Astrocyte of the hippocampus (primary cell): Measurements from ENCODE around the gene ABTB1.

ENCODE experiments used
- DNase-seq: peaks from one replicate; pipeline ENCODE4 v3.0.0; 2011; ENCODE audit warnings: low read depth, low spot score

The ABTB1 gene

DNA sequence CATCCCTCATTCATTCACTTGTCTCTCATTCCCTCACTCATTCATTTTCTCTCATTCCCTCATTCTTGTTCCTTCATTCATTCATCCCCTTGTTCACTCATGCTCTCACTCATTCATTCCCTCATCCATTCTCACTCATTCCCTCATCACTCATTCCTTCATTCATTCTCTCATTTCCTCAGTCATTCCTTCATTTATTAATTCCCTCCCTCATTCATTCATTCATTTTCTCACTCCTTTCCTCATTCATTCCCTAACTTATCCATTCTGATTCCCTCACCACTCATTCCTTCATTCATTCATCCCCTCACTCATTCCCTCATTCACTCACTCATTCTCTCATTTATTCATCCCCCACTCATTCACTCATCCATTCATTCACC is 13.8 kb downstream of the ABTB1 start:
- no peak for DNase-seq

DNA sequence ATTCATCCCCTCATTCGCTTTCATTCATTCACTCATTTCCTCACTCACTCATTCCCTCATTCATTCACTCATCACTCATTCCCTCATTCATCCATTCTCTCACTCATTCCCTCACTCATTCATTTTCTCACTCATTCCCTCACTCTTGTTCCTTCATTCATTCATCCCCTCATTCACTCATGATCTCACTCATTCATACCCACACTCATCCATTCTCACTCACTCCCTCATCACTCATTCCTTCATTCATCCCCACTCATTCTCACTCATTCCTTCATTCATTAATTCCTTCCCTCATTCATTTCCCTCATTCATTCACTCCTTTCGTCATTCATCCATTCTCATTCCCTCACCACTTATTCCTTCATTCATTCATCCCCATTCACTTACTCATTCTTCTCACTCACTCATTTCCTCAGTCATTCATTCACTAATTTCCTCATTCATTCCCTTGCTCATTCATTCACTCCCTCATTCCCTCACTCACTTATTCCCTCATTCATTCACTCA is 14.5 kb downstream of the ABTB1 start:
- no peak for DNase-seq

DNA sequence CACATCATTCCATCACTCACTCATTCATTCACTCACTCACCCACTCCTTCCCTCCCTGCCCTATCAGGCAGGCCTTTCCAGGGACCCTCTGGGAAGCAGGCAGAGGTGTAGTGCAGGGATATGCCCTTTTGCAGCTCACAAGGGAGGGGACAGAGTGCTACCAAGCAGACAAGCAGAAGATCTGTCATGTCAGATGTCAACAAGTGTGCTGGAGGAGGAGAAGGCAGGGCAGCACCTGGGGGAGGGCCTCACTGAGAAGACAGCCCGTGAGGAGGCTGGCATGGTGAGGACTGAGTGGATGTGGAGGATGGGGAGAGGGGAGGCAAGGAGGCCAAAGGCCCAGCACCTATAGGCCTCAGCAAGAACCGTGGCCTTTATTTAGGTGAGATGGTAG is 15.3 kb downstream of the ABTB1 start:
- no peak for DNase-seq

DNA sequence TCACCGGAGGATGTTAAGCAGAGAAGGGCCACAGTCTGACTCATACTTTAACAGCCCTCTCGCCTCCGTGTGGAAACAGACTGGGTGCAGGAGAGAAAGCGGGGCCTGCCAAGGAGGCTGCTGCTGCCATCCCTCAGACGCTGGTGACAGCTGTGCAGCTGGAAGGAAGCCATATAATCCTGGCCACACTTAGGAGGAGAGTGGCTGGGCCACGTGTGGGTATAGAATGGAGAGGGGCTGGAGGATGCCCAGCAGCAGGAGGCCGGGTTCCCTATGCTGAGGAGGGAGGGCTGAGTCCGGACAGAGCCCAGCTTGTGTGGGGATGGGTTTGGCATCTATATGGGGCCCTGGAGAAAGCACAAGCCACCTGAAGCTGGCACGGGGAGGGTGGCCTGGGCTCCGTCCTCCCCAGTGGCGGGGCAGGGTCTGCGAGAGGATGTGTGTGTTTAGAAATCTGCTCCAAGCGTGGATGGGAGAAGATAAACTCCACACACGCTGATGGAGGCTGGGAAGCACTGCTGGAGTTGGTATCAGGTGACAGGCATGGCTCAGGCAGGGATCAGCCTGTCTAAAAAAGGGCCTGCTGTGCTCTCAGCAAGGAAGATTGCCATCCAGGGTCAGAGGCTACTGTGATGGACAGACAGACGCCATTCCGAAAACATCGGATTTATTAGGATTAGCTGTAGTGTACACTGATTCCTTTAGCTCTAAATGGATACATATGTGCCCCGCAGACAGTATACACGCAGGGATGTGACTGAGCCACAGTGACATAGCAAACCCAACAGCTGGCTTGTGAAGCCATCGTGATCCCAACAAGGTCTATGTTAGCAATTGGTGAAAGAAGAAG is 15.9 kb downstream of the ABTB1 start:
- DNase-seq = peak; percentile 53

DNA sequence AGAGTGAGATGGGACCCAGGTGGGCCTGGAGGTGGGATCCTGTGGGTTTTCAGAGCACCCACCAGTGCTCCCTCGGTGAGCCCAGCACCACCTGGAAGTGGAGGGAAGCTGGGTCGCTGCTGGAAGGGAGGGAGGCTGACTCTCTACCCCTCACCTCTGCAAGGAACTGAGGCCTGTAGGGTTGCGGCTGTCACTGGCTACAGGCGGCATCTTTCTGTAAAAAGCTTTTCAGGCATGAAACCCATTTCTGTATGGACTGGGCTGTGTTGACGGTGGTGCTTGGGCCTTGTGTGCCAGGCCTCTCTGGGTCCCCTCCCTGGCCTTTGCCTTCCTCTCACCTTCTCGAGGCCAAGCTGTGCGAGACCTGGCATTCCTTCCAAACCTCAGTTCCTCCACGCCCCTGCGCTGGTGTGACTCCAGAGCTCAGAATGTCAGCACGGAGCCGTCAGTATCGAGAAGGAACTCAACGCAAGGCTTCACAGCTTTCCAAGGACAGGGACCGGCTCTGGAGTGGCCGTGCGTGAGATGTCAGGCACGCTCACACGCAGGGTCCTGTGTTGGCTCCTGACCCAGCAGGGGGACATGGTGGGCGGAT is 16.6 kb downstream of the ABTB1 start:
- DNase-seq = no peak

DNA sequence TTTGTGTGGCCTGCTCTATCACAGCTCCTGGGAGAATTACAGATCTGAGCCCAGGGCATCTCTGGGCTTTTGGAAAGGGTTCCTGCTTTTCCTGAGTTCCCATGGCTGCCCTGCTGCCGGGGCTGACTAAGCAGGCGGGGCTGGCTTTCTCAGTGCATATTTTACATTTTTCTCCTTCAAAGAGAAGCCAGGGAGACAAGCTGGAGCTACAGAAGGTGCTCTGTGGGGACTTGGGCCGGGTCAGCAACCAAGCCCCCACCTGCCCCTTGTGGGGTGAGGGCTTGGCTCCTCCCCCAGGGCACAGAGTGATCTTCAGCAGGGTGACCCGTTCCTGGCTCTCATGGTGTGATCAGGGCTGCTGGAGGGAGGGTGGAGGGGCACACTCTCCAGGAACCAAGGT is 17.4 kb downstream of the ABTB1 start:
- DNase-seq = peak; percentile 91

DNA sequence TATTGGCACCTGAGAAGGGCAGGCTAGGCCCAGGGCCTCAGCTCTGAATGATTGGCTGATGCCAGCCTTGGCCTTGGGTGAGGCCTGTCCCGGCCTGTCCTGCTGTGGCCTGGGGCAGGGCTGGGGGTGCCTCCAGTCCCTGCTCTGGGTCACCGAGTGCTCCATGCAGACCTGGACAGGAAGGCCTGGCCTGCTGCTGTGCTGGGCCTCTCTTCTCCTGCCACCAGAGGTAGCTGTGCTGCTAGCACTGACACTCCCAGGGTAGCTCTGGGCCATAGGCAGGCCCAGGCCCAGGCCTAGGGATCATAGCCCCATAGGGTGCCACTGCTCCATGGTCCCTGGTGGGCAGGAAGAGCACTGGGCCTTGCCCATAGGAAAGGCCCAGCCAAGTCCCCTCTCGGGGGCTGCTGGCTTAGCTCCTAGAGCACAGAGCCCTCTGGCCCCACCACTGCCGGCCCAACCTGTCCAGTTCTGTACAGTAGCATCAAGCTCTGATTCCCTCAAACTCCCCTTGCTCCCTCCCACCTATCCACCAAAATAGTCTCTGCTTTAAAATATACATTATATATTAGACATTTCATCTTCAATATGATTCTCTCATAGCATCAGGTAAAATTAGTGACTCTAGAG is 18.2 kb downstream of the ABTB1 start:
- DNase-seq = peak; percentile 80

DNA sequence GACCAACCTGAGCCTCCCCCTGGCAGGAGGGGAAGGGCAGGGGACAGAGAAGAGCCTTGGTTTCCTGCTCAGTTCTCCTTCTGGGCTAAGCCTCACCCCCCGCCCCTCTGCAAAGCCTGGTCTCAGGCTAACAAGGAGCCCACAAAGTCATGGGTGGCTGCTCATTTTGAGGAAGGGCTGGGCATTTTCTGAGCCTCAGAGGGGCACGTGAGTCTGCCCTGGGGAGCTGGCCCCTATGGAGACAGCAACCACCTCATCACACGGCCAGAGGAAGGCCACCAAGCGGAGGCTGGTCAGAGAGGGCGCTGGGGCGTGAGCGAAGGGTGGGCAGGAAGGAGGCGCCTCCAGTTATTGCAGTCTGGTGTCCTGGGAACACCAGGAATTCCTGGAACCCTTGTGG is 18.7 kb downstream of the ABTB1 start:
- no peak for DNase-seq

DNA sequence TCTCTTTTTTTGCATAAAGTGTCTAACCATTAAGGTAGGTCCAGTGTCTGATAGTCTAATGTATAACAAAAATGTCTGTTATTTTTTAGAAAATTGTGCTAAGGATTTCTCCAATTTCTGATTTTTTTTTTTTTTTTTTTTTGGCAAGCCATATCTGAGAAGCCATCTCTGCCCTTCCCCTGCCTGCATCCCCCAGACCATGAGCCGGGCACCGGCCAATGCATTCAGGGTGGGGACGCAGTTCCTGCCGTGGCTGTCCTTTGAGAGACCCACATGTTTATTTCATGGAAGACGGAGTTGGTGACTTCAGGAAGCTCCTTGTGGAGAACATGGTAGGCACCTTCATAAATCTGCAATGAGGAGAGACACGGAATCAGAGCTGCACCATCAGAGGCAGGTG is 19.2 kb downstream of the ABTB1 start:
- DNase-seq = no peak

DNA sequence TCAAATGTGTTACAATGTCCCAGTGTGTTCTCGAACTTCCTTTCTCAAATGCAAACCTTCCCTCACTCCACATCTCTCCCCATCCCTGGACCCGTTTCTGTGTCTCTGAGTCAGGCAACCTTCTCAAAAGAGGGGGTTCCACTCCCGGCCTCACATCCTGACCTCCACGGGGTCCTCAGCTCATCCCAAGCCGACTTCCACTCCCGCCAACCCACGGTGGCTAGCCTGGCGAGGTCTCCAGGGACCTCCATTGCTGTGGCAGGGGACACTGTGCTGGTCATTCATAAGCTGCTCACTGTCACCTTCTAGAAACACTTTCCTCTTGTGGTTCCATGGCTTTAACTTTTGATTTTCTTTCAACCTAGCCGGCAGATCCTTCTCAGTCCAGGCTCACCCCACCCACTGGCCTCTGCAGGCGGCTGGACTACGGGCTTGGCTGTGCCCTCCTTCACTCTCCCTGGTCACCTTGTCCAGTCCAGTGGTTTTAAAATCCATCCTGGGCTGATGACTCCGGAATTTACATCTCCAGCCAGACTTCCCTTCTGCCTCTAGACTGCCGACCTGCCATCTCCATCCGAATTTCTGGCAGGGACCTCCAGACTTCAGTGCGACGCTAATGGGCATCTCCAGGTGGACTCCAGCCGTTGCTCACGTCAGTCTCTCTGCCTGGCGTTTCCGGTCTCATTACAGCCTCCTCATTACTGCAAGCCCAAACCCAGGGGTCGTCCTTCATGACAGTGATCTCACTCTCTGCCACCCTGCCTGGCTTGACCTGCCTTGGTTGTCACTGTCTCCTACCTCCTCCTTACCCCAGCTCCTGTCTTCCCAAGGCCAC is 20.0 kb downstream of the ABTB1 start:
- no peak for DNase-seq

DNA sequence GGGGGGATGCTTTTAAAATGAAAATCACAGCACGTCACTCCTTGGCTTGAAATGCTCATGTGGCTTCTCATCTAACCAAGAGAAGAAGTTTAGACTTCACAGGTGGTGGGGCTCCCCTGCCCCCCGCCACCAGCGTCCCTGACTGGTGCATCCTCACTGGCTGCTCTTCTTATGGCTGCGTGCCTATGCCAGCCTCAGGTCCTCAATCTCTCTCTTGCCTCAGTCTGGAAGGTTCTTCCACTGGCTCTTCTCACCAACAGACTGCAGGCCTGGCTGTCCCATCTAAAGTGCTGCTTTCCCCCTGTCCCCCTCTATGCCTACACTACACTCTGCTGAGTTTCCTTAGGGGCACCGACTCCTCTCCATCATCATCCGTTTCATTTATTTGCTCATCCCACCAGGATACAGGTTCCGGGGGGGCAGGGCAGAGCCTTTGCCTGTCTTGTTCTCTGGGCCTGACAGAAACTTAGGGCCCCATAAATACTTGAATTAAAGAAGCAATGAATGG is 20.6 kb downstream of the ABTB1 start:
- DNase-seq = no peak

DNA sequence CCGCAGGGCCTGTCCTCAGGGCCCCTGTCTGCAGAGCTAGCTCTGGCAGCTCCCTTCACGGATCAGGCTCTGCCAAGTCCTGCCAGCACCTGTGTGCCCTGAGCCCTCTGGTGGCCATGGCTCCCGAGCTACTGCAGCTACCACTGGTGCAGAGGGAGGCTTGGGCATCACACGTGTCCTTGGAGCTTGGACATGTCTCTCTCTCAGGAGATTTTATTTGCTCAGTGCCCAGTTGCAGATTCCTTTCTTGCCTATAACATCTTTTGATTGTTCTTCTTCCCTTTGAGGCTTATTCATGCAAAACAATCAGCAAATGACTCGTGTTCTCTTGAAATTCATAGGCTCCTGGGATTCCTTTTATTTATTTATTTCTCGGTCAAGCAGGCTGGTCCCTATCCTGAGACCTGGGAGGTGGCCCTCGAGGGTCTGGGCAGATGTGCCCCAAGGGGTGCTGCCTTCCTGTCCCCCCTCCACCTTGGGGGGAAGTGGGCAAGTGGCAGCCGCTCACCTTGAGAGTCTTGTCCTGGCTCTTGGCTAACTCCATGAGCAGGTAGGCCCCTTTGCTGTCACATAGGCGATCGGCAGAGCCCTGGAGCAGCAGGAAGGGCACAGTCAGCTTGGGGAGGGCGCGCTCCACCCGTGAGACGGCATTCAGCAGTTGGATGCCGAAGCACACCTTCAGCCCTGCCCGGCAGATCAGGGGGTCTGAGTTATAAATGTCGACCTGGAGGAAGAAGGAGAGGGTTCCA is 21.9 kb downstream of the ABTB1 start:
- DNase-seq = peak; percentile 75

DNA sequence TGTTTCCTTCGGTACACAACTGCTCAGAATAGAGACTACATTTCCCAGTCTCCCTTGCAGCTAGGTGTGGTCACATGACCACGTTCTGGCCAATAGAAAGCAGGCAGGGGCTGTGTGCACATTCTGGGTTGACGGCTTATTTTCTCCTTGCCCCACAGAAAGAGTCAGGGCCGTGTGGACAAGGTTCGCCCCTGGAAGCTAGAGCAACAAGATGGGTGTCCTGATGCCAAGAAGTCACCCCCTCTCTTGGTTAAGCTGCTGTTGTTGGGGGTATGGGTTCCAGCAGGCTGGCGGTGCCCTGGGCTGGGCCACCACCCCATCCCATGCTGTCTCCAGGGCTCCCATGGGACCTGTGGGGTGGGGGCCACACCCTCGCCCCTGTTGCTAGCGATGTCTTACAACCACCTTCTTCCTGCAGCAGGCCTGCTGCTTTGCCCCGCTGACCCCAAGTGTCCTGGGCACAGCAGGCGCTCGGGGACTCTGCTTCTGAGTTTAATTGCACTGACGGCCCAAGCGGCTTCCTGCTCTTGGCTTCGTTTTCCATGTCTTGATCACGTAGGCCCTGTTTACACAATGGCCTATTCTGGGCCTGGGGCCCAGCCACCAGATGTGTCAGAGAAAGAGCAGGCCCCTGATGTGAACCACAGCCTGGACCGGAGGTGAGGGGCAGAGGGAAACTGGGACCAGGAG is 24.9 kb downstream of the ABTB1 start:
- DNase-seq = peak; percentile 84

DNA sequence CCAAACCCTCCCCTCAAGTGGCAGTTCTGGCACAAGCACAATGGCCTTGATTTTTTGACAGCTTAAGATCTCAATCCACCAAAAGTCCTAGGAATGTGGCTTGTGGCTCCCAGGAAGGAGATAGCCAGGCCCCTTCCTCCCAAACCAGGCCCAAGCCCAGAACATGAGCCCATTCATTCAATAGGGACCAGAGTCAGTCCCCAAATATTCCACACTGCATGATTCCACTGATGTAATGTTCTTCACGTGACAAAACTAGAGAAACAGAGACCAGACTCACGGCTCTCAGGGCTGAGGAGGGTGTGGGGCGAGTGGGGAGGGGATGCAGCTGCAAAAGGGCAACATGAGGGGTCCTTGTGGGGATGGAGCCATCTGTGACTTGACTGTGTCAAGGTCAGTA is 25.5 kb downstream of the ABTB1 start:
- DNase-seq = no peak

DNA sequence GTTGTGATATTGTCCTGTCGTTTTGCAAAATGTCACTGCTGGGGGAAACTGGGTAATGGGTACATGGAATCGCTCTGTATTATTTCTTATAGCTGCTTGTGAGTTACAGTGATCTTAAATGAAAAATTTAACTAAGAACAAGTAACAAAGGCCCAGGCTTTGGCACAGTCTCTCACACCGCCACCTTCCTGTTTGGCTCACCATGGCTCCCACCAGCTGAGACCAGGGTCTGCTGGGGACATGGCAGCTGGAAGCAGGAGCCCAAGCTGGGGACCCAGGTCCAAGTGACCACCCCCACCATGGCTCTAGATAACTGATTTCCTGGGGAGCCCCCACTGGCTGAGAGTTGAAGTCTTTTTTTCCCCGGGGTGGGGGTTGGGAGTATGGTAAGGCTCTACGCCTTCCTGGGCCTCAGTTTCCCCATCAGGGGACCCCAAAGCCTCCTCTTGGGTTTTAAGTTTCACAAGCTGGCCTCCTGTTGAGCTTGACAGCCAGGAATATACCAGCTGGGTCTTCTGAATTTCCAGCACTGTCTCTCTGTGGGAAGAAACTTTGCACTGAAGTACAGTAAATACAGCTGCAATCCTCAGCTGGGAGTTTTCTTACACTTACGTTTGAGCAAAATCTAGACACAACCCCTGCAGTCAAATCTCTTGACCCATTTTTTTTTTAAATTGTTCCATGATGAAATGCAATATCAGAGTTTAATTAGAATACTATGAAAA is 26.1 kb downstream of the ABTB1 start:
- no peak for DNase-seq

DNA sequence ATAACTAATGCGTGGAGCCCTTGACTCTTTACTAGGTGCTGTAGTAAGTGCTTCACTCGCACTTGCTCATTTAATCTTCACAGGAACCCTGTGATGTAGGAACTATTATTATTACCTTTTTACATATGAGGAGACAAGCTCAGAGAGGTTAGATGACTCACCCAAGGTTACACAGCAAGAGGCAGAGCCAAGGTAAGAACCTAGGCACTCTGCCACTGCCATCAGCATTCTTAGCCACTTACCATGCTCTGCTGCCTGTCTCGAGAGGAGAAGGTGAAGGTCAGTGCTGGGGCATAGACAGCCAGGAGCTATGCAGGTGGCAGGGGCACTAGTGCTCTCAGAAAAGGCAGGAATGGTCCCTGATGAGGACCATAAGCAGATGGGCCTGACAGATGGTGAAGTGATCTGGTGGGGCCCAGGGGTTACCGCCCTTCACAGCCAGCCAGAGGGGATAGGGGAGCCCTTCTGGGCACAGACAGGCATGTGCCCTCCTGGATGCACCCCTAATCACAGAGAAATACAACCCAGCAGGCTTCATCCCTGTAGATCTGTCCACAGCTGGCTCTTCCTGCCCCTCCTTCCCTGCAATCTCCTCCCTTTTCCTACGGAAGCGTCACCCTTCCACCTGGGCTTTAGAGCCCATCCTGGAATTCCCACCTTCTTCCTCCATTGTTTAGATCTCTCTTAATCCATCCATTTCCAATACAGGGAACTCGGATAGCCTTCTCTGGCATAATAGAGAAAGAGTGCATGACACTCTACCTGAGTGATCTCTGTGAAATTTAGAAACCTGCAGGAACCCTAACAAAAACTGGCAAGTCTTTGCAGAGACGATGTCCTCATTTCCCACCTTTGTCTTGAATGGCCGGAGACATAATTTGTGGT is 26.9 kb downstream of the ABTB1 start:
- DNase-seq = no peak

DNA sequence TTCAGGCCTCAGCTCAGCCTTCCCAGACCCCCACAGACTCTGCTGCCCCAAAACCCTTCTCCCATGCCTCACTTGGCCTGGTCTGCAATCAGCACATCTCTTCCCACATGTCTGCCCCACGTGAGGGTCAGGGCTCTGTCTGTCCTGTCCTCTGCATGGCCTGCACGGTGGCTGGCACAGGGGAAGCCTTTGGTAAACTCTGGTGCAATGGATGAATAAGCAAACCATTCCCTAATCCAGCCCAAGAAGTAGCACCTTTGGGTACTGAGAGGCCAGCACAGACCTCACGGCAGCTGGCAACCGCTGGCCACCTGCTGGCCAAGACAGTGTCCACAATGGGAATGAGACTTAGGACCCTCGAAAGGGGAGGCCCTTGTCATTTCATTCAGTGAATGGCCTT is 27.7 kb downstream of the ABTB1 start:
- DNase-seq = no peak

DNA sequence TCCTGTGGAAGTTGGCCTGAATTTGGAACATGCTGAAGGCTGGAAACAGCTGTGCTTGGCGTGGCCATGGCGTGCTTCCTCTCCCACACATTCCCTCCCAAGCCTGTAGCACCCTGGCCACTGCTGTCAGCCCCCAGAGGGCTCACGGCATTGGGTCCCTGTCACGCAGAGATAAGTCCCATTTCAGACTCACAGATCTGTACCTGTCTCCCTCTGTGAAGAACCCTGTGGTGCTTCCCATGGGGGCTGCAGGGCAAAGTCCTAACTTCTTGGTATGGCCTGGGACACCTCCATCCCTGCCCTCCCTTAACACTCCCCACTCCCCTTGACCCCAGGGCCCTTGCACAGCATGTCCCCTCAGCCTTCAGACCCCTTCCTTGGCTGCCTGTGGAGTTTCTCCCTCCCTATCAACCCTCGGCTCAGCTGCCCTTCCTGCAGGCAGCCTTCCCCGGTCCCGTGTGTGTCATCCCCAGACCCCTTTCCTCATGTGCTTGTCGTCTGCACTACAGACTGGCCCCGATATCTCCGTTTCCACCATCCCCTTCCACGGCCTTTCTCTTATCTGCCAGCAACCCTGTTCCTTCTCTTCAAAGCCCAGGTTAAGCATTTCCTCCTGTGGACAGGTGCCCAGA is 28.6 kb downstream of the ABTB1 start:
- no peak for DNase-seq
